HEK293 (cell line): ENCODE data around the gene YPEL4.

Source experiments
- CTCF ChIA-PET: fragments of 350-600 bp; formaldehyde crosslinking; extraction: SDS; loops from one replicate; lab custom pipeline; 2021; ENCODE audit warnings: antibody characterized with exemption; lab: Yijun Ruan, JAX
- POLR2A ChIA-PET: fragments of 300-600 bp; formaldehyde crosslinking; extraction: SDS; loops from one replicate; lab custom pipeline; 2020; ENCODE audit warnings: antibody characterized with exemption, inconsistent platforms; lab: Yijun Ruan, JAX
- H3K27ac ChIP-seq: fragments of 200-500 bp; sonication (Bioruptor generic); 2 replicates; pipeline ENCODE4 v1.5.1; 2014; ENCODE audit warnings: low read depth, low read length, control low read depth, inconsistent platforms; ENCODE audit errors: extremely low read depth
- H3K36me3 ChIP-seq, 2 experiments: fragments of 200-500 bp in 1 of 2; sonication (Bioruptor generic) in 1 of 2; 1 replicate in 1 of 2; 2 replicates in 1 of 2; pipeline ENCODE4 v1.5.1; 2014 to 2017; ENCODE audit warnings: inconsistent platforms in 2 of 2, low read length in 2 of 2; ENCODE audit not compliant: control insufficient read depth in 2 of 2, insufficient read depth in 1 of 2
- H3K4me1 ChIP-seq: fragments of 200-500 bp; sonication (Bioruptor generic); 2 replicates; pipeline ENCODE4 v1.5.1; 2014; ENCODE audit warnings: mild to moderate bottlenecking, low read length, inconsistent platforms; ENCODE audit not compliant: control insufficient read depth, insufficient read depth
- H3K4me3 ChIP-seq: 2 replicates; pipeline ENCODE4 v1.5.1; 2011; ENCODE audit warnings: low read depth, mild to moderate bottlenecking, control low read depth, low read length, moderate library complexity
- H3K9me3 ChIP-seq: fragments of 200-500 bp; sonication (Bioruptor generic); 2 replicates; pipeline ENCODE4 v1.5.1; 2014; ENCODE audit warnings: low read depth, low read length, inconsistent platforms; ENCODE audit not compliant: control insufficient read depth, insufficient read depth
- BCL11A ChIP-seq: fragments of 450-650 bp; formaldehyde crosslinking; IDR thresholded peaks from 2 replicates; pipeline ENCODE4 v1.5.1; 2016; ENCODE audit warnings: low read depth, missing biosample characterization, missing genetic modification characterization
- IKZF3 ChIP-seq: fragments of 450-650 bp; IDR thresholded peaks from 2 replicates; pipeline ENCODE4 v1.5.0; 2018; ENCODE audit warnings: missing biosample characterization, mild to moderate bottlenecking, missing genetic modification characterization, moderate library complexity
- KLF10 ChIP-seq: fragments of 450-650 bp; IDR thresholded peaks from 2 replicates; pipeline ENCODE4 v1.5.1; 2018; ENCODE audit warnings: missing biosample characterization, mild to moderate bottlenecking, missing genetic modification characterization
- KLF8 ChIP-seq: fragments of 450-650 bp; formaldehyde crosslinking; IDR thresholded peaks from 2 replicates; pipeline ENCODE4 v1.5.1; 2016; ENCODE audit warnings: missing biosample characterization, missing genetic modification characterization
- MZF1 ChIP-seq: fragments of 450-650 bp; formaldehyde crosslinking; IDR thresholded peaks from 2 replicates; pipeline ENCODE4 v1.5.1; 2017; ENCODE audit warnings: missing biosample characterization, missing genetic modification characterization, borderline replicate concordance
- PATZ1 ChIP-seq: fragments of 450-650 bp; formaldehyde crosslinking; IDR thresholded peaks from 2 replicates; pipeline ENCODE4 v1.5.1; 2016; ENCODE audit warnings: missing biosample characterization, missing genetic modification characterization
- PRDM1 ChIP-seq: fragments of 450-650 bp; formaldehyde crosslinking; IDR thresholded peaks from 2 replicates; pipeline ENCODE4; 2016; ENCODE audit warnings: missing biosample characterization, missing genetic modification characterization
- PRDM10 ChIP-seq: fragments of 450-650 bp; formaldehyde crosslinking; IDR thresholded peaks from 2 replicates; pipeline ENCODE4 v1.5.1; 2016; ENCODE audit warnings: missing biosample characterization, missing genetic modification characterization
- SP3 ChIP-seq: fragments of 450-650 bp; formaldehyde crosslinking; IDR thresholded peaks from 2 replicates; pipeline ENCODE4 v1.5.1; 2016; ENCODE audit warnings: missing biosample characterization, missing genetic modification characterization
- SP7 ChIP-seq: fragments of 450-650 bp; formaldehyde crosslinking; IDR thresholded peaks from 2 replicates; pipeline ENCODE4 v1.5.1; 2016; ENCODE audit warnings: missing biosample characterization, missing genetic modification characterization
- YY1 ChIP-seq: fragments of 450-650 bp; formaldehyde crosslinking; IDR thresholded peaks from 2 replicates; pipeline ENCODE4 v1.5.1; 2018; ENCODE audit warnings: missing biosample characterization, missing genetic modification characterization
- YY2 ChIP-seq: fragments of 450-650 bp; formaldehyde crosslinking; IDR thresholded peaks from 2 replicates; pipeline ENCODE4 v1.5.1; 2016; ENCODE audit warnings: missing biosample characterization, missing genetic modification characterization
- ZBTB17 ChIP-seq: fragments of 450-650 bp; formaldehyde crosslinking; IDR thresholded peaks from 2 replicates; pipeline ENCODE4 v1.5.1; 2016; ENCODE audit warnings: missing biosample characterization, missing genetic modification characterization
- ZBTB8A ChIP-seq: fragments of 450-650 bp; formaldehyde crosslinking; IDR thresholded peaks from 2 replicates; pipeline ENCODE4 v1.5.1; 2016; ENCODE audit warnings: missing biosample characterization, missing genetic modification characterization
- ZNF24 ChIP-seq: fragments of 450-650 bp; formaldehyde crosslinking; IDR thresholded peaks from 2 replicates; pipeline ENCODE4 v1.5.1; 2016; ENCODE audit warnings: missing biosample characterization, missing genetic modification characterization
- ZNF335 ChIP-seq: fragments of 450-650 bp; formaldehyde crosslinking; conservative IDR thresholded peaks from 2 replicates; pipeline ENCODE4 v1.5.1; 2016; ENCODE audit warnings: missing biosample characterization, missing genetic modification characterization
- ZNF341 ChIP-seq: fragments of 450-650 bp; formaldehyde crosslinking; IDR thresholded peaks from 2 replicates; pipeline ENCODE4; 2016; ENCODE audit warnings: low read depth, missing biosample characterization, missing genetic modification characterization
- ZNF366 ChIP-seq: fragments of 450-650 bp; formaldehyde crosslinking; conservative IDR thresholded peaks from 2 replicates; pipeline ENCODE4 v1.5.1; 2016; ENCODE audit warnings: missing biosample characterization, missing genetic modification characterization
- ZNF37A ChIP-seq: fragments of 450-650 bp; IDR thresholded peaks from 2 replicates; pipeline ENCODE4 v1.5.1; 2018; ENCODE audit warnings: missing biosample characterization, missing genetic modification characterization
- ZNF514 ChIP-seq: fragments of 450-650 bp; formaldehyde crosslinking; IDR thresholded peaks from 2 replicates; pipeline ENCODE4 v1.5.1; 2016; ENCODE audit warnings: missing biosample characterization, missing genetic modification characterization
- ZNF529 ChIP-seq: fragments of 450-650 bp; formaldehyde crosslinking; IDR thresholded peaks from 2 replicates; pipeline ENCODE4 v1.5.1; 2017; ENCODE audit warnings: missing genetic modification characterization, missing biosample characterization; ENCODE audit not compliant: insufficient replicate concordance
- ZNF624 ChIP-seq: fragments of 450-650 bp; formaldehyde crosslinking; IDR thresholded peaks from 2 replicates; pipeline ENCODE4 v1.5.1; 2017; ENCODE audit warnings: missing biosample characterization, missing genetic modification characterization
- ZXDB ChIP-seq: fragments of 450-650 bp; formaldehyde crosslinking; IDR thresholded peaks from 2 replicates; pipeline ENCODE4 v1.5.1; 2016; ENCODE audit warnings: missing biosample characterization, missing genetic modification characterization
- TF ChIP-seq, protein P1 (sequence below): fragments of 450-650 bp; formaldehyde crosslinking; IDR thresholded peaks from 2 replicates; pipeline ENCODE4 v1.5.1; 2017; ENCODE audit warnings: missing biosample characterization, missing genetic modification characterization
- TF ChIP-seq, protein P2 (sequence below): fragments of 450-650 bp; formaldehyde crosslinking; IDR thresholded peaks from 2 replicates; pipeline ENCODE4 v1.5.1; 2016; ENCODE audit warnings: missing biosample characterization, missing genetic modification characterization

YPEL4 gene

DNA sequence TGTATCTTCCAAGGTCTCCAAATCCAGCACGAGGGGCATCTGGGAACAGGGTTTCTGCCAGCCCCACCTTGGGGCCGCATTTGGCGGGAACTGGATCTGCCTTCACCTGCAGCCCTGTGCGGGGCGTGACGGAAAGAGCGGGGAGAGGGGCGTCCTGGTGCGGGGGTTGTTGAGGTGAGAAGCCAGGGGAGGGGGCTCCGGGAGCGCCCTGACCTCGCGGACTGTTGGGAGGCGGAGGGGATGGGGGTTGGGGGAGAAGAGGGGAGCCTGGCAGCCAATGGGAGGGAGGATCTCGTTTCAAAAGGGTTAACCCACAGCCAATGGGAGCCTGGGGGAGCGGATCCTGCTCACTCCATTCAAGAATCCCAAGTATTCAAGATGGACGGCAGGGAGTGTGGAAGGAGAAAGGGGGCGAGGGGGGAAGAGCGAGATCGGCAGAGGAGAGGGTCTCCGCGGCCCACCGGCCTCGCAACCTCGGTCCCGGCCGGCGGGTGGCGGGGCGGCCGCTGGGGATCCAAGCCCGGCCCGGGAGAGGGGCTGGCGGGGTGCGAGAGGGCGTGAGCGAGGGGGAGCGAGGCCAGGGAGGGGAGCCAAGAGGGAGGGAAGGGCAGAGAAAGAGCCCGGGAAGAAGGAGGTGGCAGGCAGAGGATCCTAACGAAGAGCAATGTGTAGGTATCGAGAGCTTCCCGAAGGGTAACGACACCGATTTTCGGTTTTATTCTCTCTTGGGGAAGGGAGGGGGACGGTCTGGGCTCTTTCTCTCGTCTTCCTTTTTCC is 11.5 kb downstream of the YPEL4 start:
- no peaks in the 10 kb centered on the region; the same call in 1 of the 2 replicates for H3K4me1 ChIP-seq
- CTCF ChIA-PET: interaction anchor here (0.7 to 8.6 kb wide), 4 partner anchors 19 to 180 kb away, joined by 3 to 183 read pairs (median 6); partner anchors contain the start of gene UBE2L6
- no peaks in the 10 kb centered on the region for H3K9me3 ChIP-seq
- POLR2A ChIA-PET: no interaction called here
- peak overlapping the region; percentile 62; the same call in 1 of the 2 replicates for H3K27ac ChIP-seq
- no peaks in the 10 kb centered on the region for H3K36me3 ChIP-seq
- H3K4me3 ChIP-seq: peak overlapping the region; percentile 70
- TF ChIP-seq KLF8 (tag by site-specific recombination) (peak; percentile 78; the same call in 1 of the 2 replicates), ZBTB17 (tag by site-specific recombination) (peak; percentile 32; the same call in 1 of the 2 replicates), ZNF24 (tag by site-specific recombination) (no peak), ZNF335 (tag by site-specific recombination) (peak; percentile 24; the same call in 1 of the 2 replicates), MZF1 (tag by site-specific recombination) (0 out of 2 replicates have a peak, but pooled peaks have one; percentile 54), PRDM10 (peak; percentile 35; the same call in 1 of the 2 replicates), BCL11A (tag by site-specific recombination) (no peak), KLF10 (tag by site-specific recombination) (peak; percentile 77), YY2 (peak; percentile 65), ZNF341 (peak; percentile 100), PATZ1 (tag by site-specific recombination) (peak; percentile 60; the same call in 1 of the 2 replicates), IKZF3 (tag by site-specific recombination) (peak; percentile 69), ZNF529 (no peak), ZNF37A (tag by site-specific recombination) (no peak), SP3 (tag by site-specific recombination) (peak; percentile 44), ZXDB (tag by site-specific recombination) (peak; percentile 75; the same call in 1 of the 2 replicates), SP7 (tag by site-specific recombination) (peak; percentile 54; the same call in 1 of the 2 replicates), ZBTB8A (0 out of 2 replicates have a peak, but pooled peaks have one; percentile 18), ZNF514 (tag by site-specific recombination) (no peak), YY1 (peak; percentile 82), ZNF624 (tag by site-specific recombination) (no peak), PRDM1 (tag by site-specific recombination) (peak; percentile 51; the same call in 1 of the 2 replicates), ZNF366 (tag by site-specific recombination) (peak; percentile 74)
- TF ChIP-seq, protein P1, sequence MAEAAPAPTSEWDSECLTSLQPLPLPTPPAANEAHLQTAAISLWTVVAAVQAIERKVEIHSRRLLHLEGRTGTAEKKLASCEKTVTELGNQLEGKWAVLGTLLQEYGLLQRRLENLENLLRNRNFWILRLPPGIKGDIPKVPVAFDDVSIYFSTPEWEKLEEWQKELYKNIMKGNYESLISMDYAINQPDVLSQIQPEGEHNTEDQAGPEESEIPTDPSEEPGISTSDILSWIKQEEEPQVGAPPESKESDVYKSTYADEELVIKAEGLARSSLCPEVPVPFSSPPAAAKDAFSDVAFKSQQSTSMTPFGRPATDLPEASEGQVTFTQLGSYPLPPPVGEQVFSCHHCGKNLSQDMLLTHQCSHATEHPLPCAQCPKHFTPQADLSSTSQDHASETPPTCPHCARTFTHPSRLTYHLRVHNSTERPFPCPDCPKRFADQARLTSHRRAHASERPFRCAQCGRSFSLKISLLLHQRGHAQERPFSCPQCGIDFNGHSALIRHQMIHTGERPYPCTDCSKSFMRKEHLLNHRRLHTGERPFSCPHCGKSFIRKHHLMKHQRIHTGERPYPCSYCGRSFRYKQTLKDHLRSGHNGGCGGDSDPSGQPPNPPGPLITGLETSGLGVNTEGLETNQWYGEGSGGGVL (tag by site-specific recombination): peak; percentile 93
- TF ChIP-seq, protein P2, sequence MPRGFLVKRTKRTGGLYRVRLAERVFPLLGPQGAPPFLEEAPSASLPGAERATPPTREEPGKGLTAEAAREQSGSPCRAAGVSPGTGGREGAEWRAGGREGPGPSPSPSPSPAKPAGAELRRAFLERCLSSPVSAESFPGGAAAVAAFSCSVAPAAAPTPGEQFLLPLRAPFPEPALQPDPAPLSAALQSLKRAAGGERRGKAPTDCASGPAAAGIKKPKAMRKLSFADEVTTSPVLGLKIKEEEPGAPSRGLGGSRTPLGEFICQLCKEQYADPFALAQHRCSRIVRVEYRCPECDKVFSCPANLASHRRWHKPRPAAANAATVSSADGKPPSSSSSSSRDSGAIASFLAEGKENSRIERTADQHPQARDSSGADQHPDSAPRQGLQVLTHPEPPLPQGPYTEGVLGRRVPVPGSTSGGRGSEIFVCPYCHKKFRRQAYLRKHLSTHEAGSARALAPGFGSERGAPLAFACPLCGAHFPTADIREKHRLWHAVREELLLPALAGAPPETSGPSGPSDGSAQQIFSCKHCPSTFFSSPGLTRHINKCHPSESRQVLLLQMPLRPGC (tag by site-specific recombination): peak; percentile 48; the same call in 1 of the 2 replicates
